Upper lobe of left lung (tissue), 4 donors: ENCODE measurements around the gene RASA3.

Experiments
- CTCF ChIP-seq, 6 experiments: fragments of 450-650 bp in 4 of 6; fragments of 200-600 bp in 2 of 6; sonication (generic) in 2 of 6; IDR thresholded peaks; one replicate each; pipeline ENCODE4 v1.5.1; 2016 to 2019; ENCODE audit warnings: antibody characterized with exemption in 6 of 6
- EP300 ChIP-seq, 4 donors: sonication (generic); formaldehyde crosslinking; IDR thresholded peaks; one replicate each; pipeline ENCODE4 v1.5.1; 2017; ENCODE audit warnings: antibody characterized with exemption in 4 of 4, control low read depth in 2 of 4
- POLR2A ChIP-seq, 4 donors: fragments of 450-650 bp; IDR thresholded peaks; one replicate each; pipeline ENCODE4 v1.5.1; 2016 to 2017; ENCODE audit warnings: antibody characterized with exemption in 4 of 4, mild to moderate bottlenecking in 2 of 4
- POLR2AphosphoS5 ChIP-seq, 2 donors: sonication (generic); formaldehyde crosslinking; IDR thresholded peaks; one replicate each; pipeline ENCODE4 v1.5.1; 2017; ENCODE audit warnings: antibody characterized with exemption in 2 of 2

GRCh38 chr13:113998781-113999617, 133.4 kb downstream of the RASA3 start:
- TF ChIP-seq CTCF (IDR thresholded peaks at IDR 0.05): no peak
- no peak for TF ChIP-seq POLR2A (IDR thresholded peaks at IDR 0.05)
- TF ChIP-seq EP300 (IDR thresholded peaks at IDR 0.05): no peak
- TF ChIP-seq POLR2AphosphoS5 (IDR thresholded peaks at IDR 0.05): no peak
